Measurements from ENCODE around the gene TCF15. TPM values are rescaled to one million over a fixed set of nuclear protein-coding genes. Genes with fewer than 3 reads are reported as not detected.

The TCF15 gene
- total and polyA plus RNA-seq, 2 of the 13 experiments (the other 11 are each of a cell fraction or from before 2014, with no cell fraction given) = not detected

GRCh38 chr20:645318-646106 is 35.4 kb upstream of the TCF15 start (continued):
- peak; percentile 95 for TF ChIP-seq SP5 (CRISPR knock-in tag; IDR thresholded peaks at IDR 0.05; ENCODE audit: borderline replicate concordance, low read depth)
- no peak; the same call in 1 of the 2 replicates for TF ChIP-seq RCOR2 (CRISPR knock-in tag; IDR thresholded peaks at IDR 0.05)
- TF ChIP-seq ZNF841 (CRISPR knock-in tag; IDR thresholded peaks at IDR 0.05; ENCODE audit: borderline replicate concordance) = no peak
- TF ChIP-seq TARDBP (CRISPR knock-in tag; IDR thresholded peaks at IDR 0.05) = peak; percentile 79
- peak; percentile 72; the same call in 1 of the 2 replicates for TF ChIP-seq NFE2L1 (CRISPR knock-in tag; IDR thresholded peaks at IDR 0.05; ENCODE audit: borderline replicate concordance)
- peak; percentile 65; the same call in 1 of the 2 replicates for TF ChIP-seq HOMEZ (CRISPR knock-in tag; IDR thresholded peaks at IDR 0.05; ENCODE audit: low read depth)
- no peak for TF ChIP-seq ZNF513 (CRISPR knock-in tag; conservative IDR thresholded peaks at IDR 0.05)
- TF ChIP-seq ZNF280D (CRISPR knock-in tag; IDR thresholded peaks at IDR 0.05) = no peak
- TF ChIP-seq NRL (CRISPR knock-in tag; IDR thresholded peaks at IDR 0.05; ENCODE audit: borderline replicate concordance) = peak; percentile 91
- no peak for TF ChIP-seq PBX3 (CRISPR knock-in tag; IDR thresholded peaks at IDR 0.05; ENCODE audit: borderline replicate concordance)
- TF ChIP-seq ZNF281 (CRISPR knock-in tag; IDR thresholded peaks at IDR 0.05; ENCODE audit: borderline replicate concordance) = no peak; the same call in 1 of the 2 replicates
- no peak for TF ChIP-seq FOXK2 (IDR thresholded peaks at IDR 0.05)
- TF ChIP-seq ZNF207 (IDR thresholded peaks at IDR 0.05; ENCODE audit: borderline replicate concordance) = no peak
- peak; percentile 92 for TF ChIP-seq ZNF580 (CRISPR knock-in tag; IDR thresholded peaks at IDR 0.05; ENCODE audit: borderline replicate concordance, low read depth)
- TF ChIP-seq NFIB (CRISPR knock-in tag; IDR thresholded peaks at IDR 0.05; ENCODE audit: borderline replicate concordance) = no peak
- TF ChIP-seq RFXANK (CRISPR knock-in tag; IDR thresholded peaks at IDR 0.05) = 0 out of 2 replicates have a peak, but pooled peaks have one; percentile 43
- peak; percentile 91 for TF ChIP-seq ZMYM4 (CRISPR knock-in tag; IDR thresholded peaks at IDR 0.05)

All from HepG2 (cell line).